CD14-positive monocyte (primary cell): ENCODE data around the gene KRTAP24-1. TPM values are rescaled to one million over a fixed set of nuclear protein-coding genes. Genes with fewer than 3 reads are reported as not detected.

Experiments
- DNase-seq, 3 donors: peaks; one replicate each; pipeline ENCODE4 v3.0.0-alpha.2; 2011 to 2022
- H2AFZ ChIP-seq: 2 replicates; pipeline ENCODE4 v1.6.0; 2012; ENCODE audit warnings: mild to moderate bottlenecking, low read depth, low read length, inconsistent platforms; ENCODE audit not compliant: insufficient read depth, poor library complexity, severe bottlenecking
- H3K27ac ChIP-seq, 2 donors: 1 replicate in 1 of 2; 2 replicates in 1 of 2; pipeline ENCODE4 v1.5.1; 2012 to 2013; ENCODE audit warnings: low read length in 2 of 2, control low read depth in 1 of 2, inconsistent platforms in 1 of 2, low read depth in 1 of 2, mild to moderate bottlenecking in 1 of 2
- H3K27me3 ChIP-seq, 2 donors: one replicate each; pipeline versions ENCODE4 v1.6.0 to v1.6.1; 2011 to 2013; ENCODE audit warnings: low read length in 2 of 2; ENCODE audit not compliant: control insufficient read depth in 2 of 2, insufficient read depth in 2 of 2
- H3K36me3 ChIP-seq, 2 donors: replicated peaks in 1 of 2; 1 replicate in 1 of 2; 2 replicates in 1 of 2; pipeline versions ENCODE4 v1.5.1 to v1.6.1; 2012 to 2013; ENCODE audit warnings: low read length in 2 of 2, control low read depth in 1 of 2, inconsistent platforms in 1 of 2, mild to moderate bottlenecking in 1 of 2; ENCODE audit not compliant: insufficient read depth in 2 of 2, control insufficient read depth in 1 of 2
- H3K4me1 ChIP-seq, 2 donors: 1 replicate in 1 of 2; 2 replicates in 1 of 2; pipeline versions ENCODE4 v1.5.1 to v1.6.1; 2012 to 2013; ENCODE audit warnings: low read length in 2 of 2, control low read depth in 1 of 2, inconsistent platforms in 1 of 2, mild to moderate bottlenecking in 1 of 2, moderate library complexity in 1 of 2; ENCODE audit not compliant: insufficient read depth in 2 of 2, control insufficient read depth in 1 of 2
- H3K4me2 ChIP-seq: replicated peaks from 2 replicates; pipeline ENCODE3; 2012; ENCODE audit warnings: low read length, moderate library complexity, mild to moderate bottlenecking; ENCODE audit not compliant: poor library complexity, severe bottlenecking; ENCODE audit errors: extremely low read depth
- H3K4me3 ChIP-seq, 3 experiments: fragments of 200-600 bp in 1 of 3; sonication (generic) in 1 of 3; replicated peaks in 1 of 3; 1 replicate in 2 of 3; 2 replicates in 1 of 3; pipeline ENCODE4 v1.5.1; 2011 to 2013; ENCODE audit warnings: low read length in 3 of 3, mild to moderate bottlenecking in 3 of 3, control low read depth in 2 of 3, low read depth in 2 of 3, inconsistent platforms in 1 of 3, moderate library complexity in 1 of 3
- H3K79me2 ChIP-seq: 2 replicates; pipeline ENCODE4 v1.6.0; 2012; ENCODE audit warnings: mild to moderate bottlenecking, control low read depth, inconsistent platforms, low read length, moderate library complexity; ENCODE audit not compliant: insufficient read depth
- H3K9ac ChIP-seq: 2 replicates; pipeline ENCODE4 v1.6.0; 2017; ENCODE audit warnings: low read length, mild to moderate bottlenecking; ENCODE audit not compliant: insufficient read depth, poor library complexity, severe bottlenecking
- H3K9me3 ChIP-seq, 2 donors: replicated peaks in 1 of 2; 1 replicate in 1 of 2; 2 replicates in 1 of 2; pipeline versions ENCODE4 v1.5.1 to v1.6.1; 2012 to 2013; ENCODE audit warnings: low read length in 2 of 2, control low read depth in 1 of 2; ENCODE audit not compliant: control insufficient read depth in 1 of 2, insufficient read depth in 1 of 2
- H4K20me1 ChIP-seq: 2 replicates; pipeline ENCODE4 v1.6.0; 2012; ENCODE audit warnings: mild to moderate bottlenecking, low read length, control low read depth, moderate library complexity; ENCODE audit not compliant: insufficient read depth
- H3K27ac Mint-ChIP-seq, 7 donors: one replicate each; pipeline ENCODE4 v1.8.0; 2020; ENCODE audit warnings: mild to moderate bottlenecking in 7 of 7, mixed read lengths in 7 of 7, moderate library complexity in 6 of 7, inconsistent platforms in 2 of 7
- H3K27me3 Mint-ChIP-seq, 3 donors: one replicate each; pipeline ENCODE4 v1.8.0; 2021 to 2022; ENCODE audit warnings: low read depth in 3 of 3, mild to moderate bottlenecking in 3 of 3, mixed read lengths in 3 of 3, moderate library complexity in 3 of 3, inconsistent platforms in 1 of 3
- H3K36me3 Mint-ChIP-seq, 2 donors: one replicate each; pipeline ENCODE4 v1.8.0; 2020; ENCODE audit warnings: mixed read lengths in 2 of 2, inconsistent platforms in 1 of 2, mild to moderate bottlenecking in 1 of 2
- H3K4me1 Mint-ChIP-seq: one replicate; pipeline ENCODE4 v1.8.0; 2020; ENCODE audit warnings: mild to moderate bottlenecking, mixed read lengths
- H3K4me3 Mint-ChIP-seq, 2 donors: one replicate each; pipeline ENCODE4 v1.8.0; 2020; ENCODE audit warnings: mild to moderate bottlenecking in 2 of 2, mixed read lengths in 2 of 2, moderate library complexity in 1 of 2
- H3K9me3 Mint-ChIP-seq, 7 donors: one replicate each; pipeline ENCODE4 v1.8.0; 2020 to 2022; ENCODE audit warnings: mixed read lengths in 7 of 7, mild to moderate bottlenecking in 6 of 7, moderate library complexity in 6 of 7, inconsistent platforms in 2 of 7
- WGBS: methylation state at CpG from one replicate; pipeline ENCODE4 v1.1.5; 2013; ENCODE audit warnings: missing lambda C conversion rate; ENCODE audit not compliant: insufficient coverage; 5-methylcytosine and 5-hydroxymethylcytosine counted together
- intact Hi-C, 2 donors: fragments of 100-400 bp; cut with micrococcal nuclease; formaldehyde crosslinking; loops; one replicate each; pipeline versions ENCODE4 v1.15.0 to v1.15.1; 2023
- polyA plus RNA-seq, 3 donors: library from polyadenylated mRNA; depleted of rRNA in 1 of 3; unstranded in 2 of 3; stranded (reverse) in 1 of 3; fragments of 300-500 nt in 2 of 3; fragments of >200 nt in 1 of 3; fragmentation: Illumina TruSeq in 2 of 3; gene quantifications; 1 replicate in 2 of 3; 2 replicates in 1 of 3; pipeline ENCODE4 v1.2.3, GENCODE V29; 2012 to 2021
- TF ChIP-seq, protein P1 (sequence below): fragments of 200-600 bp; IDR thresholded peaks from one replicate; pipeline ENCODE4 v1.8.0; 2022; ENCODE audit warnings: antibody characterized with exemption, mild to moderate bottlenecking

Gene KRTAP24-1
- polyA plus RNA-seq, 3 donors = not detected

DNA sequence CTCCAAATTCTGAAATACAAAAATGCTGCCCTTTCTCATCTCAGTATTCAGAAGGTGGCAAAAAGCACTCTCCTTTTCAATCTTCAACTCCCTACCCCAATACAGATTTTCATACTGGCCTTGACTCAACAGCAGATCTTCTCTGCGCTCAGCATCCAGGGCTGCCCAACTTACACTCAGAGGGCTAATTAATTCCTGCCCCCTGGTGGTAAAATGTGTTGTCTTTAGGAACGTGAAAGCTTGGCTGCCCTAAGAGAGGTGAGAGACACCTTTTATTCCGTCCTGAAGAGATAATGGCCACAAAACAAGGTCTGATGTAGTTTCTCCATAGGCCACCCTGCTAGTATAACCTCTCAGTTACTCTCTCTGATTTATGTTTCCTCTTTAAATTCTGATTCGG lies 25.0 kb downstream of the KRTAP24-1 start:
- Mint-ChIP-seq H3K27ac (no peak overlapping the region), H3K4me3 (no peak overlapping the region), H3K4me1 (no peaks in the 10 kb centered on the region), H3K27me3 (peaks cover 0 to 2% (median 0%) of the 10 kb centered on the region in 3 donors), H3K36me3 (no peaks in the 10 kb centered on the region), H3K9me3 (peaks cover 0 to 10% (median 1%) of the 10 kb centered on the region in 7 donors)
- DNase-seq = no peak
- TF ChIP-seq, protein P1, sequence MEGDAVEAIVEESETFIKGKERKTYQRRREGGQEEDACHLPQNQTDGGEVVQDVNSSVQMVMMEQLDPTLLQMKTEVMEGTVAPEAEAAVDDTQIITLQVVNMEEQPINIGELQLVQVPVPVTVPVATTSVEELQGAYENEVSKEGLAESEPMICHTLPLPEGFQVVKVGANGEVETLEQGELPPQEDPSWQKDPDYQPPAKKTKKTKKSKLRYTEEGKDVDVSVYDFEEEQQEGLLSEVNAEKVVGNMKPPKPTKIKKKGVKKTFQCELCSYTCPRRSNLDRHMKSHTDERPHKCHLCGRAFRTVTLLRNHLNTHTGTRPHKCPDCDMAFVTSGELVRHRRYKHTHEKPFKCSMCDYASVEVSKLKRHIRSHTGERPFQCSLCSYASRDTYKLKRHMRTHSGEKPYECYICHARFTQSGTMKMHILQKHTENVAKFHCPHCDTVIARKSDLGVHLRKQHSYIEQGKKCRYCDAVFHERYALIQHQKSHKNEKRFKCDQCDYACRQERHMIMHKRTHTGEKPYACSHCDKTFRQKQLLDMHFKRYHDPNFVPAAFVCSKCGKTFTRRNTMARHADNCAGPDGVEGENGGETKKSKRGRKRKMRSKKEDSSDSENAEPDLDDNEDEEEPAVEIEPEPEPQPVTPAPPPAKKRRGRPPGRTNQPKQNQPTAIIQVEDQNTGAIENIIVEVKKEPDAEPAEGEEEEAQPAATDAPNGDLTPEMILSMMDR = no peak
- H3K4me1 ChIP-seq = no peaks in the 10 kb centered on the region
- H3K9ac ChIP-seq = no peak overlapping the region
- H3K27ac ChIP-seq = no peak overlapping the region
- 100% methylated on average over 1 of the region's 4 CpGs for WGBS
- H3K36me3 ChIP-seq = no peaks in the 10 kb centered on the region
- H3K79me2 ChIP-seq = no peaks in the 10 kb centered on the region
- no peaks in the 10 kb centered on the region for H4K20me1 ChIP-seq
- H3K4me3 ChIP-seq = no peak overlapping the region
- intact Hi-C loops = no loop called here
- no peak overlapping the region for H2AFZ ChIP-seq
- no peaks in the 10 kb centered on the region for H3K27me3 ChIP-seq
- H3K4me2 ChIP-seq = no peak overlapping the region
- peaks cover 0 to 4% of the 10 kb centered on the region in 2 donors for H3K9me3 ChIP-seq

DNA sequence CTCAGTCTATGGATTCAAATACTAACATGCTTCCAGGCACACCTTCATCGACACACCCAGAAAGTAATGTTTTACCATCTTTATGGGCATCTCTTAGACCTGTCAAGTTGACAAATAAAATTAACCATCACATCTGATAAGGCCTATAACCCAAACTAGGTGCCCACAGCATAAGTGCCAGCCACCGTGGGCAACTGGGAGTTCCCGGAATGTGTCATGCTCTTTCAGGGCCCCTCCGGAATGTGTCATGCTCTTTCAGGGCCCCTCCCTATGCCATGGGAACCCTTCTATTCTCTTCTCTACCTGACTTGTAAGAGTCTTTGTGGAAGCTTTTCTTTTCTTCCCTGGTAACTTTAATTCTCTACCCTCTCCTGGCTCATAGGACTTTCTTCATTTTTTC lies 26.6 kb downstream of the KRTAP24-1 start:
- Mint-ChIP-seq H3K4me3 (no peak overlapping the region), H3K27me3 (peaks cover 0 to 2% (median 0%) of the 10 kb centered on the region in 3 donors), H3K4me1 (no peaks in the 10 kb centered on the region), H3K36me3 (no peaks in the 10 kb centered on the region), H3K9me3 (peaks cover 0 to 3% (median 0%) of the 10 kb centered on the region in 7 donors), H3K27ac (no peak overlapping the region)
- Histone ChIP-seq H3K9me3 (no peaks in the 10 kb centered on the region), H3K79me2 (no peaks in the 10 kb centered on the region), H3K27me3 (no peaks in the 10 kb centered on the region), H3K27ac (no peak overlapping the region), H3K4me1 (no peaks in the 10 kb centered on the region), H3K9ac (no peak overlapping the region), H2AFZ (no peak overlapping the region), H4K20me1 (no peaks in the 10 kb centered on the region), H3K36me3 (no peaks in the 10 kb centered on the region), H3K4me3 (no peak overlapping the region), H3K4me2 (no peak overlapping the region)
- intact Hi-C loops = no loop called here
- no peak for DNase-seq
- 93% methylated on average over 2 of the region's 4 CpGs for WGBS
- TF ChIP-seq, protein P1 = no peak
